ENCODE results near the gene TEAD1.

Gene TEAD1

GRCh38 chr11:12809864-12810567 lies 135.8 kb downstream of the TEAD1 start:
- H3K4me3 ChIP-seq (ENCODE audit: low read depth, low read length): no peak overlapping the region

GRCh38 chr11:12810568-12810894 lies 136.3 kb downstream of the TEAD1 start:
- TF ChIP-seq CTCF (IDR thresholded peaks at IDR 0.05; ENCODE audit: borderline replicate concordance, insufficient read depth, low read depth, low read length): no peak
- H3K4me3 ChIP-seq (ENCODE audit: low read depth, low read length): no peak overlapping the region

More at GRCh38 chr11:12809864-12810567, 135.8 kb downstream of the TEAD1 start:
- no peak for TF ChIP-seq CTCF (IDR thresholded peaks at IDR 0.05; ENCODE audit: borderline replicate concordance, insufficient read depth, low read depth, low read length)

GRCh38 chr11:12811861-12812260 lies 137.6 kb downstream of the TEAD1 start:
- TF ChIP-seq CTCF (IDR thresholded peaks at IDR 0.05; ENCODE audit: borderline replicate concordance, insufficient read depth, low read depth, low read length): no peak
- no peak overlapping the region for H3K4me3 ChIP-seq (ENCODE audit: low read depth, low read length)

- no peak overlapping the region for H3K4me3 ChIP-seq (ENCODE audit: low read depth, low read length)
- no peak for TF ChIP-seq CTCF (IDR thresholded peaks at IDR 0.05; ENCODE audit: borderline replicate concordance, insufficient read depth, low read depth, low read length)
These were observed 138.6 kb downstream of the TEAD1 start for GRCh38 chr11:12812849-12813248.

GRCh38 chr11:12813371-12814225 lies 139.4 kb downstream of the TEAD1 start:
- H3K4me3 ChIP-seq (ENCODE audit: low read depth, low read length): no peak overlapping the region
- TF ChIP-seq CTCF (IDR thresholded peaks at IDR 0.05; ENCODE audit: borderline replicate concordance, insufficient read depth, low read depth, low read length): no peak

GRCh38 chr11:12815129-12815480 lies 140.9 kb downstream of the TEAD1 start:
- TF ChIP-seq CTCF (IDR thresholded peaks at IDR 0.05; ENCODE audit: borderline replicate concordance, insufficient read depth, low read depth, low read length): no peak
- no peak overlapping the region for H3K4me3 ChIP-seq (ENCODE audit: low read depth, low read length)

Data from GM12875 (cell line).